Measurements from ENCODE around the gene ZFPL1. TPM values are rescaled to one million over a fixed set of nuclear protein-coding genes. Genes with fewer than 3 reads are reported as not detected.
A peak's percentile ranks its signal among the peaks of the same experiment; 100 is the strongest.

Gene ZFPL1
- total and polyA plus RNA-seq, 10 of the 15 experiments (the other 5 are each of a cell fraction or from before 2014, with no cell fraction given), result 2.2 to 37.8 (median 27.0) TPM

- TF ChIP-seq KAT2A (conservative IDR thresholded peaks at IDR 0.05; ENCODE audit: control insufficient read depth, low read depth, low read length) (no peak), FOXK2 (IDR thresholded peaks at IDR 0.05) (no peak), MLLT1 (IDR thresholded peaks at IDR 0.05) (no peak), PBX3 (IDR thresholded peaks at IDR 0.05; ENCODE audit: insufficient replicate concordance, low read depth, low read length) (peak; percentile 72), TCF12 (IDR thresholded peaks at IDR 0.05; ENCODE audit: low read depth, low read length) (peak; percentile 88), HSF1 (IDR thresholded peaks at IDR 0.05; ENCODE audit: low read depth, low read length) (no peak), ZNF217 (IDR thresholded peaks at IDR 0.05) (no peak), RB1 (IDR thresholded peaks at IDR 0.05; ENCODE audit: borderline replicate concordance) (no peak), SMAD1 (IDR thresholded peaks at IDR 0.05; ENCODE audit: low read depth, partially characterized antibody) (no peak), RELA (IDR thresholded peaks at IDR 0.05; ENCODE audit: borderline replicate concordance, partially characterized antibody) (no peak), GATAD2B (conservative IDR thresholded peaks at IDR 0.05; ENCODE audit: low read depth) (no peak), RFX5 (IDR thresholded peaks at IDR 0.05; ENCODE audit: low read depth, low read length) (no peak), NFYA (IDR thresholded peaks at IDR 0.05; ENCODE audit: borderline replicate concordance, low read depth, low read length) (no peak), TBL1XR1 (IDR thresholded peaks at IDR 0.05; ENCODE audit: low read depth, low read length) (no peak), SIN3A (IDR thresholded peaks at IDR 0.05; ENCODE audit: low read depth, low read length) (no peak), YY1 (IDR thresholded peaks at IDR 0.05; ENCODE audit: low read depth, low read length) (no peak), ZNF622 (IDR thresholded peaks at IDR 0.05) (no peak), MTA2 (IDR thresholded peaks at IDR 0.05; ENCODE audit: low read depth) (no peak)
- TF ChIP-seq, protein P1, sequence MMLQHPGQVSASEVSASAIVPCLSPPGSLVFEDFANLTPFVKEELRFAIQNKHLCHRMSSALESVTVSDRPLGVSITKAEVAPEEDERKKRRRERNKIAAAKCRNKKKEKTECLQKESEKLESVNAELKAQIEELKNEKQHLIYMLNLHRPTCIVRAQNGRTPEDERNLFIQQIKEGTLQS (IDR thresholded peaks at IDR 0.05; ENCODE audit: borderline replicate concordance, extremely low read depth, low read depth, low read length), result no peak
- TF ChIP-seq, protein P2, sequence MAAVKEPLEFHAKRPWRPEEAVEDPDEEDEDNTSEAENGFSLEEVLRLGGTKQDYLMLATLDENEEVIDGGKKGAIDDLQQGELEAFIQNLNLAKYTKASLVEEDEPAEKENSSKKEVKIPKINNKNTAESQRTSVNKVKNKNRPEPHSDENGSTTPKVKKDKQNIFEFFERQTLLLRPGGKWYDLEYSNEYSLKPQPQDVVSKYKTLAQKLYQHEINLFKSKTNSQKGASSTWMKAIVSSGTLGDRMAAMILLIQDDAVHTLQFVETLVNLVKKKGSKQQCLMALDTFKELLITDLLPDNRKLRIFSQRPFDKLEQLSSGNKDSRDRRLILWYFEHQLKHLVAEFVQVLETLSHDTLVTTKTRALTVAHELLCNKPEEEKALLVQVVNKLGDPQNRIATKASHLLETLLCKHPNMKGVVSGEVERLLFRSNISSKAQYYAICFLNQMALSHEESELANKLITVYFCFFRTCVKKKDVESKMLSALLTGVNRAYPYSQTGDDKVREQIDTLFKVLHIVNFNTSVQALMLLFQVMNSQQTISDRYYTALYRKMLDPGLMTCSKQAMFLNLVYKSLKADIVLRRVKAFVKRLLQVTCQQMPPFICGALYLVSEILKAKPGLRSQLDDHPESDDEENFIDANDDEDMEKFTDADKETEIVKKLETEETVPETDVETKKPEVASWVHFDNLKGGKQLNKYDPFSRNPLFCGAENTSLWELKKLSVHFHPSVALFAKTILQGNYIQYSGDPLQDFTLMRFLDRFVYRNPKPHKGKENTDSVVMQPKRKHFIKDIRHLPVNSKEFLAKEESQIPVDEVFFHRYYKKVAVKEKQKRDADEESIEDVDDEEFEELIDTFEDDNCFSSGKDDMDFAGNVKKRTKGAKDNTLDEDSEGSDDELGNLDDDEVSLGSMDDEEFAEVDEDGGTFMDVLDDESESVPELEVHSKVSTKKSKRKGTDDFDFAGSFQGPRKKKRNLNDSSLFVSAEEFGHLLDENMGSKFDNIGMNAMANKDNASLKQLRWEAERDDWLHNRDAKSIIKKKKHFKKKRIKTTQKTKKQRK (IDR thresholded peaks at IDR 0.05; ENCODE audit: low read depth, low read length), result no peak
Observed at GRCh38 chr11:65059959-65060824, 23.8 kb upstream of the ZFPL1 start (continued).

Data from GM12878 (cell line).